Activated CD8-positive, alpha-beta T cell treated with anti-CD3 and anti-CD28 coated beads, Interleukin-2, amount 10 ng/mL, durations not matched to agents 7 days and 5 days (primary cell): ENCODE results near the gene PALB2. TPM values are rescaled to one million over a fixed set of nuclear protein-coding genes. Genes with fewer than 3 reads are reported as not detected.
"Not testable (repeated sequence)": the region's sequence is repeated elsewhere in the genome, so short reads cannot be mapped to it uniquely, and the experiment has no call there.

ENCODE experiments used
- ATAC-seq: fragments of 150-1000 bp; cut with Tn5 transposase; one replicate; pipeline ENCODE4 v1.10.0; 2021; ENCODE audit warnings: moderate library complexity
- CTCF ChIA-PET: fragments of 350-600 bp; sonication (Branson Sonifier 250); formaldehyde crosslinking; loops from one replicate; lab custom pipeline; 2021; ENCODE audit warnings: antibody characterized with exemption; lab: Charles Lee
- POLR2A ChIA-PET: fragments of 350-600 bp; sonication (Branson Sonifier 250); formaldehyde crosslinking; loops from one replicate; lab custom pipeline; 2021; ENCODE audit warnings: antibody characterized with exemption; lab: Charles Lee
- DNase-seq: peaks from one replicate; pipeline ENCODE4 v3.0.0-alpha.2; 2020
- H3K27ac Mint-ChIP-seq: one replicate; pipeline ENCODE4 v1.8.0; 2021; ENCODE audit warnings: mild to moderate bottlenecking, mixed read lengths
- H3K27me3 Mint-ChIP-seq: one replicate; pipeline ENCODE4 v1.8.0; 2021; ENCODE audit warnings: low read depth, mixed read lengths
- H3K36me3 Mint-ChIP-seq: one replicate; pipeline ENCODE4 v1.8.0; 2021; ENCODE audit warnings: low read depth, mixed read lengths
- H3K4me1 Mint-ChIP-seq: one replicate; pipeline ENCODE4 v1.8.0; 2021; ENCODE audit warnings: low read depth, mixed read lengths
- H3K4me3 Mint-ChIP-seq: one replicate; pipeline ENCODE4 v1.8.0; 2021; ENCODE audit warnings: mild to moderate bottlenecking, mixed read lengths
- H3K9me3 Mint-ChIP-seq: one replicate; pipeline ENCODE4 v1.8.0; 2022; ENCODE audit warnings: mixed read lengths; ENCODE audit not compliant: insufficient read depth
- total RNA-seq, 2 experiments: library from RNA; stranded (reverse); gene quantifications; one replicate each; pipeline ENCODE4 v1.2.3, GENCODE V29; 2021

The PALB2 gene
- total RNA-seq, 2 experiments from 2014 or later = 22.7 to 26.1 TPM

DNA sequence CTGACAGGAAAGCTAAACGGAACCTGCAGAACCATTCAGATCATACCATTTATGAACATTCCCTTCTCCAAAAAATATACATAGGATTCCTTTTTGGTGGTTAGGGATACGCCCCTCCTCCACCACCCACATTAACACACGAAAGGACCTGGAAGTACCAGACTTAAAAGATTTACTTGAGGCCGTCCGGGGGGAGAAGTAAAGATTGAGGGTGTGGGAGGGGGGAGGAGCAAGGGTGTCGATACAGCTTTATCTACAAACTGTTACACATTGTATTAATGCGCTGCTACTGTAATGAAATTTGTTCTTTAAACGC lies 537 bp downstream of the PALB2 start:
- ChIA-PET CTCF (interaction anchor here (1.2 to 3.0 kb wide), 2 partner anchors 39 to 44 kb away, joined by 4 to 10 read pairs; no protein-coding TSS in a partner anchor), POLR2A (interaction anchor here (0.7 to 2.0 kb wide), 3 partner anchors 44 to 134 kb away, joined by 3 to 4 read pairs (median 3); no protein-coding TSS in a partner anchor)
- Mint-ChIP-seq H3K4me3 (peak overlapping the region; percentile 99), H3K9me3 (no peaks in the 10 kb centered on the region), H3K4me1 (peaks cover 30% of the 10 kb centered on the region), H3K27me3 (no peaks in the 10 kb centered on the region), H3K27ac (peak overlapping the region; percentile 98), H3K36me3 (peaks cover 36% of the 10 kb centered on the region)
- DNase-seq (peak; percentile 30), ATAC-seq (no peak)

DNA sequence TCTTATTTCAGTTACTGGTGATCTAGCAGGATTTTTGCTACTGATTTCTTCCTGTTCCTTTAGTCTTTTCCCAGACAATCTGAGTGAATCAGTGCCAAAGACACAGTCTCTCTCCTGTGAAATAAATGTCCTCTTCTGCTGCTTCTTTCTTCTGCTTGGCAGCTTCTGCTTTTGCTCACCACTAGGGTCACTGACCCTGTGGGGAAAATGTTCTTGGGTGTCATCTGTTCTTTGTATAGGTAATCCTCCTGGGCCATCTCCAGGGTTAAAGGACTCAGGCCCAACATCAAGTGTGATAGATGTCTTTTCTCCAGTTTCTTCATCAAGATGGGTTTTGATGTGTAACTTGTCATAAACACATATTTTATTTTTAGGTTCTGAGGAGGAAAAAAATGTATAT lies 5.2 kb downstream of the PALB2 start:
- Mint-ChIP-seq H3K4me1 (peaks cover 27% of the 10 kb centered on the region), H3K27me3 (no peaks in the 10 kb centered on the region), H3K9me3 (no peaks in the 10 kb centered on the region), H3K27ac (no peak overlapping the region), H3K4me3 (no peak overlapping the region), H3K36me3 (peaks cover 40% of the 10 kb centered on the region)
- ATAC-seq (no peak), DNase-seq (no peak)
- CTCF ChIA-PET = no interaction called here
- POLR2A ChIA-PET = no interaction called here

DNA sequence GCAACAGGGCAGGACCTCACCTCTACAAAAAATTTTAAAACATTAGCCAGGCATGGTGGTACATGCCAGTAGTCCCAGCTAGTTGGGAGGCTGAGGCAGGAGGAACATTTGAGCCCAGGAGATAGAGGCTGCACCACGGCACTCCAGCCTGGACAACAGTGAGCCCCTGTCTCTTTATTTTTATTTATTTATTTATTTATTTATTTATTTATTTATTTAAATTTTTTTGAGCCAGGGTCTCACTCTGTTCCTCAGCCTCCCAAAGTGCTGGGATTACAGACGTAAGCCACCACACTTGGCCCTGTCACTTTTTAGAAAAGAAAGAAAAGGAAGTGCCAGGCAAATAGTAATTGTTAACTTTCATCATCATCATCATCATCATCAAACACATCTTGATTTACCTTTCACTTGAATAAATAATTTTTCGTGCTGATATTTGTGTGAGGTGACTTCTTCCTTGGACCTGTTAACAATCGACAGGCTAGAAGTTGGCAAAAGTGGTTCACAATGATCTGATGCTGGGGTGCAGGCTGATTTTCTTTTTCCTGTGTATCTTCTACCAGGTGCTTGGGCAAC lies 6.6 kb downstream of the PALB2 start:
- DNase-seq = no peak
- no peak overlapping the region for H3K4me3 Mint-ChIP-seq
- H3K27ac Mint-ChIP-seq = no peak overlapping the region
- ATAC-seq = no peak
- no peaks in the 10 kb centered on the region for H3K27me3 Mint-ChIP-seq
- no peaks in the 10 kb centered on the region for H3K9me3 Mint-ChIP-seq
- ChIA-PET CTCF (no interaction called here), POLR2A (interaction anchor here (0.7 kb wide), 1 partner anchor 13 kb away, joined by 3 read pairs; no protein-coding TSS in a partner anchor)
- H3K36me3 Mint-ChIP-seq = peaks cover 42% of the 10 kb centered on the region
- peaks cover 17% of the 10 kb centered on the region for H3K4me1 Mint-ChIP-seq

DNA sequence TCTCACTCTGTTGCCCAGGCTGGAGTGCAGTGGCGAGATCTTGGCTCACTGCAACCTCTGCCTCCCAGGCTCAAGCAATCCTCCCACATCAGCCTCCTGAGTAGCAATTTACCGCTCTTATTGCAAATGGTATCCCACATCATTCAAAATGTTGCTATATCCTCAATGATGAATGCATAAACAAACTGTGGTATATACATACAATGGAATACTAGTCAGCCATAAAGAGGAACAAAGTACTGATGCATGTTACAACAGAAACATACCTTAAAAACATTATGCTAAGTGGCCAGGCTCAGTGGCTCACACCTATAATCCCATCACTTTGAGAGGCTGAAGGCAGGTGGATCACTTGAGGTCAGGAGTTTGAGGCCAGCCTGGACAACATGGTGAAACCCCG lies 9.2 kb downstream of the PALB2 start:
- peaks cover 45% of the 10 kb centered on the region for H3K36me3 Mint-ChIP-seq
- not testable (repeated sequence) for H3K27me3 Mint-ChIP-seq, H3K9me3 Mint-ChIP-seq

DNA sequence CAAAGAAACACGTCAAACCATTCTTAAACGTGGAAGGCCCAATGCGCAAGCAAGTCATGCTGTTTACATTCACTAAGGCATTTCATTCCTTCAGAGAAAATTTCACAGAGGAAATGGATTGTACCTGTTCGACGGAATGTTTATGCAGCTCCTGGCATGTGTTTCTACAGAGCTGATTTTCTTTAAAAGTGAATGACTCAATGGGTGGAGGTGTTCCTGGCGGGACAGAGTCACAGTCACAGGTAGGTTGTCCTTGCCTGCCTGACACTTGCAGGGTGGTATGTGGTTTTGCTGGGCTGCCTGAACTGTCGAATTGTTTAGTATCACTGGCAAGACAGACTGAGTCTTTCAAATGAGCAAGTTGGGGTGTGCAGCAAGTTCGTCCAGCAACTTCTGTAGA lies 11.6 kb downstream of the PALB2 start:
- Mint-ChIP-seq H3K27ac (no peak overlapping the region), H3K9me3 (no peaks in the 10 kb centered on the region), H3K4me3 (no peak overlapping the region), H3K4me1 (peaks cover 13% of the 10 kb centered on the region), H3K27me3 (no peaks in the 10 kb centered on the region), H3K36me3 (peaks cover 39% of the 10 kb centered on the region)
- ATAC-seq (no peak), DNase-seq (no peak)
- ChIA-PET POLR2A (no interaction called here), CTCF (no interaction called here)

More for the DNA sequence above, 9.2 kb downstream of the PALB2 start:
- H3K27ac Mint-ChIP-seq, ATAC-seq, CTCF ChIA-PET, H3K4me3 Mint-ChIP-seq, DNase-seq: not testable (repeated sequence)
- POLR2A ChIA-PET = interaction anchor here (0.6 kb wide), 1 partner anchor 73 kb away, joined by 4 read pairs; no protein-coding TSS in a partner anchor
- peaks cover 17% of the 10 kb centered on the region for H3K4me1 Mint-ChIP-seq

DNA sequence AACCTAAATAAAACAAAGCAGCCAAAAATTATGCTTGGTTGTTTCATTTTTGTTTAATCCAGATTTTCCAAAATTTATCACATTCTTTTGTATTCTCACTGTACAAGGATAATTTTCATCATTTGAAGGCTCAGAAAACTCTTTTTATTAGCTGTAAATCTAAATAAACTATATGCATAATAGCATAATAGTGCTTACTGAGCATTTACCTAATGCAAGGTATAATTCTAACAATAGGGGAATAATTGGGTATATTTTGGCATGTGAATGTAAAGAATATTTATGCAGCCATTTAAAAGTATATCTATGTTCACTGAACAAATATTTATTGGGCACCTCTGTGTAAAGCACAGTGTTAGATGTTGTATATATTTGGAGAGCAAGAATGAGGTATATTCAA lies 17.0 kb downstream of the PALB2 start:
- Mint-ChIP-seq H3K4me3 (no peak overlapping the region), H3K27ac (no peak overlapping the region), H3K9me3 (no peaks in the 10 kb centered on the region), H3K4me1 (peaks cover under 1% of the 10 kb centered on the region), H3K36me3 (peaks cover 39% of the 10 kb centered on the region), H3K27me3 (no peaks in the 10 kb centered on the region)
- ChIA-PET POLR2A (no interaction called here), CTCF (interaction anchor here (2.1 kb wide), 1 partner anchor 27 kb away, joined by 7 read pairs; the partner anchor contains the start of gene NDUFAB1)
- ATAC-seq (no peak), DNase-seq (no peak)

DNA sequence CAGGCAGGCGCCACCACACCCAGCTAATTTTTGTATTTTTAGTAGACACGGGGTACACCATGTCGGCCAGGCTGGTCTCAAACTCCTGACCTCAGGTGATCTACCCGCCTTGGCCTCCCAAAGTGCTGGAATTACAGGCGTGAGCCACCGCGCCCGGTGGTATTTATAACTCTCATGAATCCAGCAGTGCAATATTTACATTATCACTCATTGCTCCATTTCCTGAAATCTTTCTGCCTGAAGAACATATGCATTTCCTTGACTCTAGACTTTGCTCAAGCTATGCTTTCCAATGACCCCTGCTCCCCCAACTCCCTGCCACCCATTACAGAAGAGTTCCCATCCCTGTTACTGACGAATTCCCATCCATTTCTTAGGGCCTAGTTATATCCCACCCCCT lies 25.3 kb downstream of the PALB2 start:
- ATAC-seq (no peak), DNase-seq (no peak)
- ChIA-PET POLR2A (no interaction called here), CTCF (interaction anchor here (1.2 kb wide), 1 partner anchor 180 kb away, joined by 3 read pairs; no protein-coding TSS in a partner anchor)
- Mint-ChIP-seq H3K27ac (peak overlapping the region; percentile 4), H3K27me3 (no peaks in the 10 kb centered on the region), H3K9me3 (no peaks in the 10 kb centered on the region), H3K36me3 (peaks cover 33% of the 10 kb centered on the region), H3K4me3 (no peak overlapping the region), H3K4me1 (no peaks in the 10 kb centered on the region)

- H3K9me3 Mint-ChIP-seq = no peaks in the 10 kb centered on the region
- H3K4me3 Mint-ChIP-seq = no peak overlapping the region
- ChIA-PET POLR2A (no interaction called here), CTCF (no interaction called here)
- DNase-seq = no peak
- H3K4me1 Mint-ChIP-seq = no peaks in the 10 kb centered on the region
- no peak for ATAC-seq
- no peaks in the 10 kb centered on the region for H3K27me3 Mint-ChIP-seq
- no peak overlapping the region for H3K27ac Mint-ChIP-seq
- peaks cover 20% of the 10 kb centered on the region for H3K36me3 Mint-ChIP-seq
Measured at GRCh38 chr16:23611936-23612335, 29.2 kb downstream of the PALB2 start.

GRCh38 chr16:23610905-23611304 lies 30.2 kb downstream of the PALB2 start:
- H3K27ac Mint-ChIP-seq, H3K4me1 Mint-ChIP-seq, H3K27me3 Mint-ChIP-seq, POLR2A ChIA-PET, H3K4me3 Mint-ChIP-seq, DNase-seq, H3K9me3 Mint-ChIP-seq, ATAC-seq: not testable (repeated sequence)
- CTCF ChIA-PET = interaction anchor here (1.4 kb wide), 1 partner anchor 14 kb away, joined by 6 read pairs; no protein-coding TSS in a partner anchor
- peaks cover 18% of the 10 kb centered on the region for H3K36me3 Mint-ChIP-seq

GRCh38 chr16:23609929-23610328 lies 31.2 kb downstream of the PALB2 start:
- no peak for ATAC-seq
- Mint-ChIP-seq H3K27ac (no peak overlapping the region), H3K4me1 (no peaks in the 10 kb centered on the region), H3K9me3 (no peaks in the 10 kb centered on the region), H3K4me3 (no peak overlapping the region), H3K27me3 (no peaks in the 10 kb centered on the region), H3K36me3 (peaks cover 22% of the 10 kb centered on the region)
- CTCF ChIA-PET = no interaction called here
- POLR2A ChIA-PET = no interaction called here
- no peak for DNase-seq

GRCh38 chr16:23608194-23608593 lies 32.9 kb downstream of the PALB2 start:
- ChIA-PET POLR2A (no interaction called here), CTCF (no interaction called here)
- no peak overlapping the region for H3K27ac Mint-ChIP-seq

GRCh38 chr16:23607726-23608125 lies 33.4 kb downstream of the PALB2 start:
- H3K4me3 Mint-ChIP-seq = no peak overlapping the region
- ATAC-seq (no peak), DNase-seq (no peak)
- peaks cover 21% of the 10 kb centered on the region for H3K36me3 Mint-ChIP-seq
- H3K27ac Mint-ChIP-seq = no peak overlapping the region
- CTCF ChIA-PET = no interaction called here
- H3K9me3 Mint-ChIP-seq = no peaks in the 10 kb centered on the region
- H3K4me1 Mint-ChIP-seq = no peaks in the 10 kb centered on the region
- POLR2A ChIA-PET = no interaction called here
- H3K27me3 Mint-ChIP-seq = no peaks in the 10 kb centered on the region

More at GRCh38 chr16:23608194-23608593, 32.9 kb downstream of the PALB2 start:
- DNase-seq = no peak
- H3K4me3 Mint-ChIP-seq = no peak overlapping the region
- H3K27me3 Mint-ChIP-seq = no peaks in the 10 kb centered on the region
- H3K36me3 Mint-ChIP-seq = peaks cover 20% of the 10 kb centered on the region
- H3K9me3 Mint-ChIP-seq = no peaks in the 10 kb centered on the region
- ATAC-seq = no peak
- no peaks in the 10 kb centered on the region for H3K4me1 Mint-ChIP-seq
